OCI-LY3 (cell line): ENCODE measurements around the gene TGOLN2.

Source experiments
- H2AFZ ChIP-seq: fragments of 200-600, 300-600 bp; shearing (Covaris generic); 2 replicates; pipeline ENCODE4 v1.6.0; 2014; ENCODE audit warnings: antibody characterized with exemption, low read depth, low read length
- H3K27ac ChIP-seq: fragments of 200-600, 300-600 bp; sonication (generic); 2 replicates; pipeline ENCODE4 v1.5.1; 2014; ENCODE audit warnings: mild to moderate bottlenecking, low read length, moderate library complexity, mixed read lengths
- H3K27me3 ChIP-seq: fragments of 200-600, 300-600 bp; sonication (generic); 2 replicates; pipeline ENCODE4 v1.6.1; 2014; ENCODE audit warnings: low read depth, low read length, mixed read lengths
- H3K36me3 ChIP-seq: fragments of 200-600, 300-600 bp; sonication (generic); replicated peaks from 2 replicates; pipeline ENCODE3; 2014; ENCODE audit warnings: low read depth, low read length, mixed read lengths
- H3K4me1 ChIP-seq: fragments of 300-600, 200-600 bp; sonication (generic); 2 replicates; pipeline ENCODE4 v1.6.1; 2014; ENCODE audit warnings: low read length, mixed read lengths
- H3K4me2 ChIP-seq: fragments of 200-600, 300-600 bp; sonication (generic); 2 replicates; pipeline ENCODE4 v1.6.1; 2014; ENCODE audit warnings: low read length, mixed read lengths
- H3K4me3 ChIP-seq: fragments of 300-600, 200-600 bp; sonication (generic); 2 replicates; pipeline ENCODE4 v1.5.1; 2014; ENCODE audit warnings: antibody characterized with exemption, mild to moderate bottlenecking, low read length, moderate library complexity
- H3K79me2 ChIP-seq: fragments of 300-600, 200-600 bp; shearing (Covaris generic); 2 replicates; pipeline ENCODE4 v1.6.1; 2014; ENCODE audit warnings: mild to moderate bottlenecking, low read length, mixed read lengths
- H3K9ac ChIP-seq: fragments of 300-600, 200-600 bp; shearing (Covaris generic); 2 replicates; pipeline ENCODE4 v1.6.0; 2014; ENCODE audit warnings: mild to moderate bottlenecking, low read length, moderate library complexity
- H3K9me3 ChIP-seq: fragments of 200-600, 300-600 bp; shearing (Covaris generic); 2 replicates; pipeline ENCODE4 v1.6.1; 2014; ENCODE audit warnings: low read length, mixed read lengths; ENCODE audit not compliant: insufficient read depth
- H4K20me1 ChIP-seq: fragments of 200-600, 300-600 bp; sonication (generic); 2 replicates; pipeline ENCODE4 v1.6.1; 2016; ENCODE audit warnings: low read length, mixed read lengths; ENCODE audit not compliant: insufficient read depth
- EZH2phosphoT487 ChIP-seq: fragments of 200-600 bp; shearing (Covaris generic); IDR thresholded peaks from 2 replicates; pipeline ENCODE4 v1.6.1; 2018; ENCODE audit warnings: antibody characterized with exemption, mixed run types, low read depth
- TF ChIP-seq, protein P1 (sequence below): fragments of 200-600, 300-600 bp; sonication (generic); IDR thresholded peaks from 2 replicates; pipeline ENCODE4 v1.5.1; 2014; ENCODE audit warnings: antibody characterized with exemption, low read length, low read depth

Gene TGOLN2

DNA sequence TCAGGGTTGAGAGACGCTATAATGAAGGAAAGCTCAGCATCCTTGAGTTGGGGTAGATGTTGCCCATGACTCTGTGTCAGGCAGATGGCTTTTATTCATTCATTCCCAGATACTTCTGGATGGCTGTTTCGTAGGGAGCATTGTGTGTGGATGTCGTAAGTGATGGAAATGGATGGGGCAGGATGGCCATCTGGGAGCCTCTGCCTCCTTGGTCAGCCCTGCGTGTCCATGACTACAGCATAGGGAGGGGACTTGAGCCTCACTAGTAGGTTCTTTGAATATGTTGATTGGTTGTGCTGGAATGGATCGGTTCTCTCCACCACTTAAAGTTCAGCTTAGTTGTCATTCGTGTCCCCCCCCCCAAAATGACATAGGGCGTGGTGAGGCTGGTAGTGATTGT, 44.9 kb downstream of the TGOLN2 start:
- TF ChIP-seq EZH2phosphoT487: no peak
- TF ChIP-seq, protein P1, sequence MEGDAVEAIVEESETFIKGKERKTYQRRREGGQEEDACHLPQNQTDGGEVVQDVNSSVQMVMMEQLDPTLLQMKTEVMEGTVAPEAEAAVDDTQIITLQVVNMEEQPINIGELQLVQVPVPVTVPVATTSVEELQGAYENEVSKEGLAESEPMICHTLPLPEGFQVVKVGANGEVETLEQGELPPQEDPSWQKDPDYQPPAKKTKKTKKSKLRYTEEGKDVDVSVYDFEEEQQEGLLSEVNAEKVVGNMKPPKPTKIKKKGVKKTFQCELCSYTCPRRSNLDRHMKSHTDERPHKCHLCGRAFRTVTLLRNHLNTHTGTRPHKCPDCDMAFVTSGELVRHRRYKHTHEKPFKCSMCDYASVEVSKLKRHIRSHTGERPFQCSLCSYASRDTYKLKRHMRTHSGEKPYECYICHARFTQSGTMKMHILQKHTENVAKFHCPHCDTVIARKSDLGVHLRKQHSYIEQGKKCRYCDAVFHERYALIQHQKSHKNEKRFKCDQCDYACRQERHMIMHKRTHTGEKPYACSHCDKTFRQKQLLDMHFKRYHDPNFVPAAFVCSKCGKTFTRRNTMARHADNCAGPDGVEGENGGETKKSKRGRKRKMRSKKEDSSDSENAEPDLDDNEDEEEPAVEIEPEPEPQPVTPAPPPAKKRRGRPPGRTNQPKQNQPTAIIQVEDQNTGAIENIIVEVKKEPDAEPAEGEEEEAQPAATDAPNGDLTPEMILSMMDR: no peak
- Histone ChIP-seq H3K9me3 (no peaks in the 10 kb centered on the region), H3K4me3 (no peak overlapping the region), H3K36me3 (no peaks in the 10 kb centered on the region), H3K79me2 (no peaks in the 10 kb centered on the region), H3K27me3 (no peaks in the 10 kb centered on the region), H3K4me1 (peaks cover 4% of the 10 kb centered on the region; the same call in 1 of the 2 replicates), H4K20me1 (no peaks in the 10 kb centered on the region), H3K9ac (no peak overlapping the region), H3K4me2 (no peak overlapping the region), H3K27ac (no peak overlapping the region), H2AFZ (no peak overlapping the region)

DNA sequence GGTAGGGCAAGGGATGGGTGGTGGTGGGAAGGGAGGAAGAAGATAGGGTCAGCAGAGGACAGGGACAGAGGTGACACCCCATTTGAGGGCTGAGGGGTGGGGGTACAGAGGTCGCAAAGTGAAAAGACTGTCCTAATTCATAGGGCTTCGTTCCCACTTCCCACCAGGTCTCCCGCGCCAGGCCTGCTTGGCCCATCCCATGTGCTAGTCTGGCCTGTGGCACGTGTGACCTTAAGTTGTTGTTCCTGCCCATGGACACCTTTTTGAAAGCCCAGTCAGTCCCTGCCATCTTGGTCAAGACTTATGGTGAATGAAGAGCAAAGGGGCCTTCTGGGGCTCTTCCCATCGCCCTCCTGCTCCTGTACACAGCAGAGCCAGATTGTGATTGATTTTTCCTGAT, 46.2 kb downstream of the TGOLN2 start:
- H3K4me3 ChIP-seq: no peak overlapping the region
- no peak overlapping the region for H3K9ac ChIP-seq
- TF ChIP-seq, protein P1: no peak
- no peak for TF ChIP-seq EZH2phosphoT487
- no peaks in the 10 kb centered on the region for H4K20me1 ChIP-seq
- H3K36me3 ChIP-seq: no peaks in the 10 kb centered on the region
- no peak overlapping the region for H3K4me2 ChIP-seq
- H3K4me1 ChIP-seq: peaks cover 4% of the 10 kb centered on the region; the same call in 1 of the 2 replicates
- no peak overlapping the region for H3K27ac ChIP-seq
- H3K27me3 ChIP-seq: peaks cover 5% of the 10 kb centered on the region; the same call in 1 of the 2 replicates
- no peaks in the 10 kb centered on the region for H3K9me3 ChIP-seq
- no peak overlapping the region for H2AFZ ChIP-seq
- no peaks in the 10 kb centered on the region for H3K79me2 ChIP-seq

DNA sequence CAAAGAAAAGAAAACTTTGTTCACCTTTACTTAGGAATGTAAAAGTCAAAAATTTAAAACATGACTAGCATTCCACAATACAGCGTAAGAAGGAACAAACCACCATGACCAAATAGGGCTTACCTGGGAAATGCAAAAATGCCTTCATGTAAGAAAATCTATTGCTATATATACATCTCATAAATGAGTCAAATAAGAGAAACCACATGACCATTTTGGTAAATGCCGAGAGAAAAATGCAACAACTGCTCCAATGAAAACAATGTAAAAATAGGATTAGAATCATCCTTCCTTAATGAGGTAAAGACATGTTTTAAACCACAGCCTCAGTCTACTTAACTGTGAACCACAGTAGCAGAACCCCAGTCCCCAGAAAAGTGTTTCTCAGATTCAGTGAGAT, 49.4 kb downstream of the TGOLN2 start:
- H3K4me3 ChIP-seq: no peak overlapping the region
- H3K9me3 ChIP-seq: no peaks in the 10 kb centered on the region
- no peaks in the 10 kb centered on the region for H3K4me1 ChIP-seq
- no peak overlapping the region for H3K9ac ChIP-seq
- H2AFZ ChIP-seq: no peak overlapping the region
- TF ChIP-seq, protein P1: no peak
- TF ChIP-seq EZH2phosphoT487: no peak
- H3K36me3 ChIP-seq: no peaks in the 10 kb centered on the region
- H4K20me1 ChIP-seq: no peaks in the 10 kb centered on the region
- H3K27ac ChIP-seq: no peak overlapping the region
- peaks cover 8% of the 10 kb centered on the region; the same call in 1 of the 2 replicates for H3K27me3 ChIP-seq
- H3K4me2 ChIP-seq: no peak overlapping the region
- H3K79me2 ChIP-seq: no peaks in the 10 kb centered on the region

DNA sequence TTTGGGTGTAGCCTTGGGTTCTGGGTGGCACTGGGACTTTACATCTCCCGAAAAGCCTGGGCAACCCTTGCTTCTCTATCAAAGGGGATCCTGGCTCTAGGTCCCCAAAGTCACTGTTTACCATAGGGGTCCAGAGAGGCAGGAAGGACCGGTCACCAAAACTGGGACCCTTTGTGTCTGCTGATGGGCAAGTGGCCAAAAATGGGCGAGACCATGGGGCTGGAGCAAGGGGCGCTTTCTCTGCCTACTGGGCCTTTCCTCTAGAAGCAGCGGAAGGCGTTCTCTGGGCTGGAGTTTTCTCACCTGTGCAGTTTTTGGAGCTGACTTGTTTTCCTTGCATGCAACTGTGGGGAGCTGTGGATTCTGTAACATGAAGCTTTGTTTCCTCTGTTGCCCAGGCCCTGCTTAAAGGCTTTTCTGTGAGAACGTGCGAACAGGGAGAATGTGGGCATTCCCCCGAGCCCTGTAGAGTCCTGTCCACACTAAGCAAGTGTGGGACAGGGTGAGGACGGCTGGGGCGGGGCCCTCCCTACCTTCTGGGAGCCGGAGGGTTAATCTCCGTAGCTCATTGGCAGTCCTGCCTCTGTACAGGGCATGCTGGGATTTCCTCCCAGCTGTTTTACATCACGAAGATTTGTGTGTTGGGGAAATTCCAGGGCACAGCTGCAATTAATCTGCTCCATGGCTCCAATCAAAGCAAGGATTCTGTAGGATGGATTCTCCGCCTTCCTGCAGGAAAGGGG, 50.2 kb downstream of the TGOLN2 start:
- H3K79me2 ChIP-seq: no peaks in the 10 kb centered on the region
- no peaks in the 10 kb centered on the region for H3K36me3 ChIP-seq
- no peak overlapping the region for H3K4me2 ChIP-seq
- no peak overlapping the region for H3K9ac ChIP-seq
- H2AFZ ChIP-seq: no peak overlapping the region
- H3K27ac ChIP-seq: no peak overlapping the region
- H3K4me1 ChIP-seq: no peaks in the 10 kb centered on the region
- peaks cover 8% of the 10 kb centered on the region; the same call in 1 of the 2 replicates for H3K27me3 ChIP-seq
- no peaks in the 10 kb centered on the region for H3K9me3 ChIP-seq
- TF ChIP-seq, protein P1: no peak
- TF ChIP-seq EZH2phosphoT487: no peak
- H4K20me1 ChIP-seq: no peaks in the 10 kb centered on the region
- no peak overlapping the region for H3K4me3 ChIP-seq
